ENCODE data around the gene FAM168A. TPM values are rescaled to one million over a fixed set of nuclear protein-coding genes. Genes with fewer than 3 reads are reported as not detected.

The FAM168A gene
- total and polyA plus RNA-seq, 2 of the 8 experiments (the other 6 are each of a cell fraction or from before 2014, with no cell fraction given): 17.1 to 21.6 TPM

DNA sequence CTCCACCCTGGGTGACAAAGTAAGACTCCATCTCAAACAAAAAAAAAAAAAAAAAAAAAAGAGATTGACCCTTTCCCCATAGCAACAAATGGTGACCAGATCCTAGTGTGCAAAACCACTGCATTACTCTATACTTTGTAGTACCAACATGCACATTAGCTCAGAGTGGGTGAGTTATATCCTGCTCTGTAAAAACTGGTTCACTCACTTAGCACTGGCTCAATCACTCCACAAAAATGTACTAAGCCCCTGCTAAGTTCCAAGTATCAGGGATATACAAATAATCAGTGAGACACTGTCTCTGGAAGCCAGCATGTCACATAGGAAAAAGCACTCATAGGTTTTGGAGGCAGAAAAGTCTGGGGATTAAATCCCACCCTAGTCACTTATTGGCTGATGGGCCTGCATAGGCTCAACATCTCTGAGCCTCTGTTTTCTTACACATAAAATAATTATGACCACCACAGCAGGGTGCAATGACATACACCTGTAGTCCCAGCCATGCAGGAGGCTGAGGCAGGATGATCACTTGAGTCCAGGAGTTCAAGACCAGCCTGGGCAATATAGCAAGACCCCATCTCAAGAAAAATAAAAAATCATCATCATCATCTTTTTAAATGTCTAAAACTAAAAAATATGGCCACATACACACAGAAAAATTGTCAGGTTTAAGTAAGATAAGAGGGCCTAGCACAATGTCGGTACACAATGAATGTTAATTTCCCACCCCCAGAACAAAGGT lies 11.9 kb downstream of the FAM168A start (continued):
- TF ChIP-seq CHD7 (IDR thresholded peaks at IDR 0.05; ENCODE audit: insufficient replicate concordance, low read length): no peak
- TF ChIP-seq SIX5 (IDR thresholded peaks at IDR 0.05; ENCODE audit: low read depth, low read length): no peak
- no peak for TF ChIP-seq SP2 (IDR thresholded peaks at IDR 0.05; ENCODE audit: low read length)
- TF ChIP-seq TAF1 (IDR thresholded peaks at IDR 0.05; ENCODE audit: low read depth, low read length): no peak
- no peak for TF ChIP-seq CTBP2 (IDR thresholded peaks at IDR 0.05; ENCODE audit: borderline replicate concordance, insufficient read depth, insufficient read length, low read length)
- no peak for TF ChIP-seq SP1 (IDR thresholded peaks at IDR 0.05; ENCODE audit: low read depth, low read length)
- TF ChIP-seq HDAC6 (IDR thresholded peaks at IDR 0.05; ENCODE audit: low read depth, low read length): no peak
- TF ChIP-seq SP4 (IDR thresholded peaks at IDR 0.05; ENCODE audit: low read length): no peak
- TF ChIP-seq JUN (IDR thresholded peaks at IDR 0.05; ENCODE audit: low read depth, low read length): no peak
- TF ChIP-seq CREB1 (IDR thresholded peaks at IDR 0.05): no peak
- no peak for TF ChIP-seq MAFK (IDR thresholded peaks at IDR 0.05; ENCODE audit: low read depth, low read length)
- TF ChIP-seq POLR2A (IDR thresholded peaks at IDR 0.05; ENCODE audit: control extremely low read depth in 1 of 2, low read depth in 2 of 2, low read length in 2 of 2): no peak

Measured in H1 (cell line).